Prostate gland (tissue), 2 donors: ENCODE data around the gene NEDD9. TPM values are rescaled to one million over a fixed set of nuclear protein-coding genes. Genes with fewer than 3 reads are reported as not detected.
A peak's percentile ranks its signal among the peaks of the same experiment; 100 is the strongest.

ENCODE experiments used
- DNase-seq: peaks from one replicate; pipeline ENCODE4 v3.0.0-alpha.2; 2019; ENCODE audit warnings: low spot score
- H3K27ac ChIP-seq, 2 donors: fragments of 200-600 bp; sonication (generic); 2 replicates each; pipeline ENCODE4 v1.5.1; 2017 to 2019
- H3K27me3 ChIP-seq: fragments of 200-600 bp; sonication (generic); replicated peaks from 2 replicates; pipeline ENCODE4 v1.5.1; 2019; ENCODE audit not compliant: insufficient read depth
- H3K36me3 ChIP-seq, 2 donors: fragments of 200-600 bp; sonication (generic); 1 replicate in 1 of 2; 2 replicates in 1 of 2; pipeline versions ENCODE4 v1.5.1 to v1.8.1; 2017 to 2019
- H3K4me1 ChIP-seq: fragments of 200-600 bp; sonication (generic); replicated peaks from 2 replicates; pipeline ENCODE4 v1.5.1; 2019
- H3K4me3 ChIP-seq, 2 donors: fragments of 200-600 bp; sonication (generic); 2 replicates each; pipeline ENCODE4 v1.5.1; 2017 to 2019
- H3K9me3 ChIP-seq: fragments of 200-600 bp; sonication (generic); 2 replicates; pipeline ENCODE4 v1.5.1; 2017
- CTCF ChIP-seq, 4 experiments: fragments of 200-600 bp in 2 of 4; fragments of 450-650 bp in 2 of 4; sonication (generic) in 2 of 4; IDR thresholded peaks; 1 replicate in 3 of 4; 2 replicates in 1 of 4; pipeline ENCODE4 v1.5.1; 2016 to 2019; ENCODE audit warnings: antibody characterized with exemption in 4 of 4, mild to moderate bottlenecking in 2 of 4, moderate library complexity in 2 of 4
- POLR2A ChIP-seq: fragments of 450-650 bp; IDR thresholded peaks from one replicate; pipeline ENCODE4 v1.6.1; 2016; ENCODE audit warnings: antibody characterized with exemption, mild to moderate bottlenecking
- POLR2AphosphoS5 ChIP-seq: sonication (generic); formaldehyde crosslinking; IDR thresholded peaks from one replicate; pipeline ENCODE4 v1.6.1; 2017; ENCODE audit warnings: antibody characterized with exemption
- WGBS: methylation state at CpG from one replicate; pipeline ENCODE4 v1.1.5; 2018; 5-methylcytosine and 5-hydroxymethylcytosine counted together
- intact Hi-C: fragments of 100-400 bp; cut with DNase I; formaldehyde crosslinking; loops from one replicate; pipeline ENCODE4 v1.14.2; 2022
- total RNA-seq, 2 donors: library from RNA; depleted of rRNA; stranded (reverse); fragments of >200 nt; gene quantifications; one replicate each; pipeline ENCODE4 v1.1.0, GENCODE V29; 2016

NEDD9 gene
- total RNA-seq, 2 donors from 2014 or later = 51.1 to 72.1 TPM

GRCh38 chr6:11218538-11219399 lies 13.7 kb downstream of the NEDD9 start:
- 43% methylated on average over 12 of the region's 12 CpGs for WGBS
- H3K4me1 ChIP-seq = peaks cover 23% of the 10 kb centered on the region
- TF ChIP-seq POLR2AphosphoS5 (peak; percentile 65), CTCF (IDR thresholded peaks at IDR 0.05) (no peak), POLR2A (no peak)

GRCh38 chr6:11218102-11218442 lies 14.4 kb downstream of the NEDD9 start:
- no peaks in the 10 kb centered on the region for H3K9me3 ChIP-seq
- no peak for DNase-seq
- H3K4me3 ChIP-seq = no peak overlapping the region
- WGBS = 79% methylated on average over 3 of the region's 3 CpGs
- H3K27me3 ChIP-seq = no peaks in the 10 kb centered on the region
- intact Hi-C loops = no loop called here
- H3K4me1 ChIP-seq = peaks cover 28% of the 10 kb centered on the region
- no peaks in the 10 kb centered on the region for H3K36me3 ChIP-seq
- TF ChIP-seq CTCF (IDR thresholded peaks at IDR 0.05) (no peak), POLR2AphosphoS5 (no peak), POLR2A (no peak)
- peak overlapping the region; percentile 69 to 71 for H3K27ac ChIP-seq

More at GRCh38 chr6:11218538-11219399, 13.7 kb downstream of the NEDD9 start:
- DNase-seq = peak; percentile 50
- H3K4me3 ChIP-seq = no peak overlapping the region
- intact Hi-C loops = no loop called here
- peak overlapping the region; percentile 69 to 71 for H3K27ac ChIP-seq
- H3K36me3 ChIP-seq = no peaks in the 10 kb centered on the region
- no peaks in the 10 kb centered on the region for H3K27me3 ChIP-seq
- H3K9me3 ChIP-seq = no peaks in the 10 kb centered on the region

- intact Hi-C loops = no loop called here
- H3K27me3 ChIP-seq = no peaks in the 10 kb centered on the region
- DNase-seq = peak; percentile 76
- peak overlapping the region; percentile 69 to 71 for H3K27ac ChIP-seq
- H3K9me3 ChIP-seq = no peaks in the 10 kb centered on the region
- WGBS = 60% methylated on average over 4 of the region's 4 CpGs
- no peak overlapping the region for H3K4me3 ChIP-seq
- H3K4me1 ChIP-seq = peaks cover 31% of the 10 kb centered on the region
- no peaks in the 10 kb centered on the region for H3K36me3 ChIP-seq
- TF ChIP-seq POLR2AphosphoS5 (peak; percentile 78), POLR2A (no peak), CTCF (IDR thresholded peaks at IDR 0.05) (no peak)
These were observed 14.9 kb downstream of the NEDD9 start for GRCh38 chr6:11217360-11218101.

- no peak overlapping the region for H3K4me3 ChIP-seq
- H3K27ac ChIP-seq = peak overlapping the region; percentile 69 to 71
- peak; percentile 46 for DNase-seq
- TF ChIP-seq CTCF (IDR thresholded peaks at IDR 0.05) (no peak), POLR2A (no peak), POLR2AphosphoS5 (no peak)
- H3K36me3 ChIP-seq = no peaks in the 10 kb centered on the region
- 36% methylated on average over 7 of the region's 7 CpGs for WGBS
- H3K27me3 ChIP-seq = no peaks in the 10 kb centered on the region
- H3K9me3 ChIP-seq = no peaks in the 10 kb centered on the region
- H3K4me1 ChIP-seq = peaks cover 31% of the 10 kb centered on the region
- intact Hi-C loops = no loop called here
These were observed 16.7 kb downstream of the NEDD9 start for GRCh38 chr6:11215773-11216172.
